HL-60 (cell line): Measurements from ENCODE around the gene BLM.

Experiments used
- DNase-seq, 2 experiments: peaks; one replicate each; pipeline ENCODE4 v3.0.0-alpha.2; 2010 to 2020; ENCODE audit warnings: low read depth in 1 of 2, low spot score in 1 of 2
- H3K27ac ChIP-seq: fragments of 250-450 bp; sonication (Bioruptor Pico); replicated peaks from 2 replicates; pipeline ENCODE4 v1.5.1; 2020; ENCODE audit warnings: mild to moderate bottlenecking, moderate library complexity
- H3K27me3 ChIP-seq: fragments of 250-450 bp; sonication (Bioruptor Pico); 2 replicates; pipeline ENCODE4 v1.5.1; 2021; ENCODE audit warnings: mild to moderate bottlenecking, moderate library complexity; ENCODE audit not compliant: insufficient read depth, poor library complexity, severe bottlenecking
- H3K4me3 ChIP-seq: replicated peaks from 2 replicates; pipeline ENCODE4 v1.5.1; 2011; ENCODE audit warnings: mild to moderate bottlenecking, control low read depth, low read length; ENCODE audit not compliant: insufficient read depth
- GABPA ChIP-seq: IDR thresholded peaks from 2 replicates; pipeline ENCODE4 v1.6.1; 2012; ENCODE audit warnings: low read depth
- POLR2AphosphoS5 ChIP-seq: IDR thresholded peaks from 2 replicates; pipeline ENCODE4 v1.6.1; 2012; ENCODE audit warnings: low read depth
- SPI1 ChIP-seq: IDR thresholded peaks from 2 replicates; pipeline ENCODE4 v1.6.1; 2012; ENCODE audit warnings: low read depth, mild to moderate bottlenecking, borderline replicate concordance
- TF ChIP-seq, protein P1 (sequence below): IDR thresholded peaks from one replicate; pipeline ENCODE4 v1.5.1; 2011; ENCODE audit warnings: low read length, control low read depth, inconsistent platforms; ENCODE audit not compliant: insufficient read depth
- TF ChIP-seq, protein P2 (sequence below): IDR thresholded peaks from 2 replicates; pipeline ENCODE4 v1.6.1; 2012; ENCODE audit warnings: low read depth; ENCODE audit not compliant: insufficient replicate concordance

BLM gene

DNA sequence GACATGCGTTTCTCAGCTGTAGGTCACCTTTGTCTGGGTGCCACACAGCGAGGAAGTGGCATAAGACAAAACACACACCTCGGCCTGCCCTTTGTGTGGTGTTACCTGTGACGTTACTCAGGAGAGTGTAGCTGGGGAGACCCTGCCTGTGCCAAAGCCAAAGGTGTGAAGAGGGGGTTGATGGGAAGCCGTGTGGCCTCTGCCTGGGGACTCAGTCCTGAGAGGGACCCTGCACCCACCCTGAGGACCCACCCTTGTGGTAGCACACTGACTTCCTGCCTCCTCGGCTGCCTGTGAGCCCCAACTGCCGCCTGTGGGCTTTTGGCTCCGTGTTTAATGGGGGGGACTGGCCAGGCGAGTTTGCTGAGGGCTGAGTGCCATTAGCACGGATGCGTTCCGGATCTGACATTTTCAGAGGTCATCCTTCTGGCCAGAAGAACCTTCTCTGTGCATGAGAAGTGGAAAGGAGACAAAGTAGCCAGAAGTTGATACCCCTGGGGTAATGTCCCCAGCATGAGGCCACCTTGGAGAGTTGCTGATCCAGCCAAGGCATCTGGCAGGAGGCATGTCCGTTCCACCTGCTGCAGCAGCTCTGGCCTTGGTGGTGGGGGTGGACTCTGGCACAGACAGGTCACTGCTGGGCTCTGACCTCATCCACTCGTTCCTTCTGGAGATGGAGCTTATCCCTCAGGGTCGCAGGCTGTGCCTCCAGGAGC, 99.4 kb downstream of the BLM start:
- H3K27me3 ChIP-seq, result no peaks in the 10 kb centered on the region
- no peak overlapping the region for H3K27ac ChIP-seq
- TF ChIP-seq POLR2AphosphoS5, result 0 out of 2 replicates have a peak, but pooled peaks have one; percentile 14
- TF ChIP-seq, protein P1, sequence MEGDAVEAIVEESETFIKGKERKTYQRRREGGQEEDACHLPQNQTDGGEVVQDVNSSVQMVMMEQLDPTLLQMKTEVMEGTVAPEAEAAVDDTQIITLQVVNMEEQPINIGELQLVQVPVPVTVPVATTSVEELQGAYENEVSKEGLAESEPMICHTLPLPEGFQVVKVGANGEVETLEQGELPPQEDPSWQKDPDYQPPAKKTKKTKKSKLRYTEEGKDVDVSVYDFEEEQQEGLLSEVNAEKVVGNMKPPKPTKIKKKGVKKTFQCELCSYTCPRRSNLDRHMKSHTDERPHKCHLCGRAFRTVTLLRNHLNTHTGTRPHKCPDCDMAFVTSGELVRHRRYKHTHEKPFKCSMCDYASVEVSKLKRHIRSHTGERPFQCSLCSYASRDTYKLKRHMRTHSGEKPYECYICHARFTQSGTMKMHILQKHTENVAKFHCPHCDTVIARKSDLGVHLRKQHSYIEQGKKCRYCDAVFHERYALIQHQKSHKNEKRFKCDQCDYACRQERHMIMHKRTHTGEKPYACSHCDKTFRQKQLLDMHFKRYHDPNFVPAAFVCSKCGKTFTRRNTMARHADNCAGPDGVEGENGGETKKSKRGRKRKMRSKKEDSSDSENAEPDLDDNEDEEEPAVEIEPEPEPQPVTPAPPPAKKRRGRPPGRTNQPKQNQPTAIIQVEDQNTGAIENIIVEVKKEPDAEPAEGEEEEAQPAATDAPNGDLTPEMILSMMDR, result no peak
- DNase-seq, result no peak
- H3K4me3 ChIP-seq, result no peak overlapping the region

DNA sequence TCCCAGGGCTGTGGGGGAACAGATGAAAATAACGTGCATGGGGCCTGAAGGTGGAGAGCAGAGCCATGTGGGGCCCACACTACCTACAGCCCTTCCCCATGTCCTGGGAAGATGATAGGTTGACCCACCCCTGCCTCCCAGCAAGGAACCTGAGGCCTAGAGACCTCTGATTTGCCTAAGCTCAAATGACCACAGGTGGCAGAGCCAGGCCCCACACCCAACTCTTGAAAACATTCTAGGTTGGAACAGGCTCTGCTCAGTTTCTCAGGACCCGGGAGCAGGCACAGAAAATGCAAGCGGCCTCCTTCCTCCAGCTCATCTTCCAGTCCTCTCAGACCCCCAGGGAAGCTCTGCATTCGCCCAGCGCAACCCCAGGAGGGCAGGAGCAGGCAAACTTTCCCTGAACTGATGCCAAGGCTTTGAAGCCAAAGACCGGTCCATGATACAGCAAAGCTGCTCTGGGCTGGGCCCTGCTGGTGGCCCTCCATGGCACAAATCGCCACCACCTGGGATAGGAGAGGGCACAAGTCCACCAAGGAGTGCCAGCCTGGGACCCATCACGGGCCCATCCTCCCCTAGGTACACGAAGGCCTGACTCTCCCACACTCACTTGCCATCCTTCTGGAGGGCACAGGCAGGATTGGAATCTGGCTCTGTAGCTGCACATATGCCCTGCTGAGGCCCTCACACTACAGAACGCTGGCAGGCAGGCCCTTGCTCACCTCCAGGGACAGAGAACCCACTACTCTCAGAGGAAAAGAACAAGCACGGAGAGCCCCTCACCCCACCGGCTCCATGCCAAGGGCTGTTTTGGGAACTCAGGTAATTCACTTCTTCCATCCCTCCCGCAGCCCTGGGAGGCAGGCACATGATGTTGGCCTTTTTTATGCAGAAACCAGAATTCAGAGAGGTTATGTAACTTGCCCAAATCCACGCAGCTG, 100.2 kb downstream of the BLM start:
- no peaks in the 10 kb centered on the region for H3K27me3 ChIP-seq
- TF ChIP-seq POLR2AphosphoS5 (no peak), SPI1 (no peak), GABPA (no peak)
- TF ChIP-seq, protein P1, result no peak
- TF ChIP-seq, protein P2, sequence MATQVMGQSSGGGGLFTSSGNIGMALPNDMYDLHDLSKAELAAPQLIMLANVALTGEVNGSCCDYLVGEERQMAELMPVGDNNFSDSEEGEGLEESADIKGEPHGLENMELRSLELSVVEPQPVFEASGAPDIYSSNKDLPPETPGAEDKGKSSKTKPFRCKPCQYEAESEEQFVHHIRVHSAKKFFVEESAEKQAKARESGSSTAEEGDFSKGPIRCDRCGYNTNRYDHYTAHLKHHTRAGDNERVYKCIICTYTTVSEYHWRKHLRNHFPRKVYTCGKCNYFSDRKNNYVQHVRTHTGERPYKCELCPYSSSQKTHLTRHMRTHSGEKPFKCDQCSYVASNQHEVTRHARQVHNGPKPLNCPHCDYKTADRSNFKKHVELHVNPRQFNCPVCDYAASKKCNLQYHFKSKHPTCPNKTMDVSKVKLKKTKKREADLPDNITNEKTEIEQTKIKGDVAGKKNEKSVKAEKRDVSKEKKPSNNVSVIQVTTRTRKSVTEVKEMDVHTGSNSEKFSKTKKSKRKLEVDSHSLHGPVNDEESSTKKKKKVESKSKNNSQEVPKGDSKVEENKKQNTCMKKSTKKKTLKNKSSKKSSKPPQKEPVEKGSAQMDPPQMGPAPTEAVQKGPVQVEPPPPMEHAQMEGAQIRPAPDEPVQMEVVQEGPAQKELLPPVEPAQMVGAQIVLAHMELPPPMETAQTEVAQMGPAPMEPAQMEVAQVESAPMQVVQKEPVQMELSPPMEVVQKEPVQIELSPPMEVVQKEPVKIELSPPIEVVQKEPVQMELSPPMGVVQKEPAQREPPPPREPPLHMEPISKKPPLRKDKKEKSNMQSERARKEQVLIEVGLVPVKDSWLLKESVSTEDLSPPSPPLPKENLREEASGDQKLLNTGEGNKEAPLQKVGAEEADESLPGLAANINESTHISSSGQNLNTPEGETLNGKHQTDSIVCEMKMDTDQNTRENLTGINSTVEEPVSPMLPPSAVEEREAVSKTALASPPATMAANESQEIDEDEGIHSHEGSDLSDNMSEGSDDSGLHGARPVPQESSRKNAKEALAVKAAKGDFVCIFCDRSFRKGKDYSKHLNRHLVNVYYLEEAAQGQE, result no peak
- H3K4me3 ChIP-seq, result no peak overlapping the region
- H3K27ac ChIP-seq, result peak overlapping the region; percentile 79; the same call in 1 of the 2 replicates
- DNase-seq, result no peak

DNA sequence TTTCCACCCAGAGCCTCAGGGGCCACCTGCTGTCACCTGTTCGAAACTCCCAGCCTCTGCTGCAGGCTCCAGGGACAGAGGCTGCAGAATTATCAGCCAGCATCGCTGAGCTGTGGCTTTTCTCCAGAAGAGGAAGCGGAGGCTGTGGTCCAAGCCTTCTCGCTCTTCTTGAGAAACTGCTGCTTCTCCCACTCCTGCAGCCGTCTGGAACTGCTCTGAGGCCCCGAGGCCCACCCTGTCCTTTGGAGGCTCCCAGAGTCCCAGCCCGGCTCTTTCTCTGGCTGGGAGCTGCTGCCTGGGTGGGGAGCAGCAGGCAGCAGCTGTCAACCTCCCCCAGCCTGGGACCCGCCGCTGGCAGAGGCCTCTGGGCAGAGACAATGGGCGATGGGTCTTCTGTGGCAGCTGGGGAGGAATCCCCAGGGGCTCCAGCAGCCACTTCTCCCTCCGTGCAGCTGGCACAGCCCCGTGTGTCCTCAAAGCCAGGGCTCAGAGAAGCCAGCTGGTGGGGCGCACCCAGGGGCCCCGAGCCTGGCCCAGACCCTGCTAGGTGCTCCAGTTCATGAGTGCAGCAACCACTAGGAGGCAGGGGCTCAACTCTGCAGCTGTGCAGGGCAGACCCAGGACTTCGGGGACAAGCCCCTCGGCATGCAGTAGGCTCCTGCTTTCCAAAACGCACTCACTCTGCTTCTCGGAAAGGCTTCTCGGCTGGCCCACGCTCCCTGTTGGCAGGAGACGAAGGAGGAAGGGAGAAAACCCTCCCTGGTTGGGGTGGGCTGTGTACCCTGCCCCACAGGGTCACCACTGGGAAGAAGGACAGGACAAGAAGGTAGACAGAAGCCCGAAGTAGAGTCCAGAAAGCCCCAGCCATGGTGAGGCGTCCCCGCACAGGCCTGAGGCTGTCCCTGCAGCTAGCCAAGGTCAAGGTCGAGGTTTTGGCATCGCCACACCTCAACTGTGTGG, 101.4 kb downstream of the BLM start:
- TF ChIP-seq SPI1 (peak; percentile 89), GABPA (peak; percentile 11; the same call in 1 of the 2 replicates), POLR2AphosphoS5 (peak; percentile 73; the same call in 1 of the 2 replicates)
- TF ChIP-seq, protein P1, result peak; percentile 42
- TF ChIP-seq, protein P2, result no peak
- no peak overlapping the region for H3K4me3 ChIP-seq
- DNase-seq, result peak in 1 of 2 experiments; percentile 92
- H3K27me3 ChIP-seq, result no peaks in the 10 kb centered on the region
- H3K27ac ChIP-seq, result peak overlapping the region; percentile 79
